22Rv1 (cell line): ENCODE data around the gene AKNA.

Source experiments
- ZFX ChIP-seq: fragments of 450-650 bp; IDR thresholded peaks from 2 replicates; pipeline ENCODE4 v1.6.1; 2017; ENCODE audit warnings: antibody characterized with exemption, borderline replicate concordance
- TF ChIP-seq, protein P1 (sequence below): fragments of 450-650 bp; IDR thresholded peaks from 2 replicates; pipeline ENCODE4 v1.5.1; 2017; ENCODE audit warnings: mild to moderate bottlenecking

DNA sequence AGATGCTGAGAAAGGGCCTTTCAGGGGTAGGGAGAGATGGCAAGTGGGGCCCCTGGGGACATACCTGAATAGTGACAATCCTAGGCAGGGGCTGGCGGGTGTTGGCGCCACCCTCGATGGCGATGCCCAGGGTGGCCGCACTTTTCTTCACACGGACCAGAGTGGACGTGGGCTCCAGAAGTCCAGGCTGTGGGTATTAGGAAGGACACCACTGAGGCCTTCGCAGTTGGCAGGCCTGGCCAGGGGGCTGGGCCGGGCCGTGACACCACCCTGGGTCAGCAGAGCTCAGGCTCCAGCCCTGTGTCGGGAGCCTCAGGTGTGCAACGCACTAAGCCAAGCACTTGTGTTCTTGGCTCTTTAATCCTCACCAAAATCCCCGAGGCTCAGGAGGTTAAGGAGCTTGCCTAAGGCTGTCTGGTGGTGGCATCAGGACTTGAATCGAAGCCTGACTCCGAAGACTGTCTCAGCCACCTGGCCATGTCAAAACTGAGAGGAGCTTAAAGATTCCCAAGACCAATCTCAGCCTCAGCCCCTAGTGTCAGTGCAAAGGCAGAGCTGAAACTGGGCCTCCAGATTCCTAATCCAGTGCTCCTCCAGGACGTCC is 15.5 kb upstream of the AKNA start:
- TF ChIP-seq, protein P1, sequence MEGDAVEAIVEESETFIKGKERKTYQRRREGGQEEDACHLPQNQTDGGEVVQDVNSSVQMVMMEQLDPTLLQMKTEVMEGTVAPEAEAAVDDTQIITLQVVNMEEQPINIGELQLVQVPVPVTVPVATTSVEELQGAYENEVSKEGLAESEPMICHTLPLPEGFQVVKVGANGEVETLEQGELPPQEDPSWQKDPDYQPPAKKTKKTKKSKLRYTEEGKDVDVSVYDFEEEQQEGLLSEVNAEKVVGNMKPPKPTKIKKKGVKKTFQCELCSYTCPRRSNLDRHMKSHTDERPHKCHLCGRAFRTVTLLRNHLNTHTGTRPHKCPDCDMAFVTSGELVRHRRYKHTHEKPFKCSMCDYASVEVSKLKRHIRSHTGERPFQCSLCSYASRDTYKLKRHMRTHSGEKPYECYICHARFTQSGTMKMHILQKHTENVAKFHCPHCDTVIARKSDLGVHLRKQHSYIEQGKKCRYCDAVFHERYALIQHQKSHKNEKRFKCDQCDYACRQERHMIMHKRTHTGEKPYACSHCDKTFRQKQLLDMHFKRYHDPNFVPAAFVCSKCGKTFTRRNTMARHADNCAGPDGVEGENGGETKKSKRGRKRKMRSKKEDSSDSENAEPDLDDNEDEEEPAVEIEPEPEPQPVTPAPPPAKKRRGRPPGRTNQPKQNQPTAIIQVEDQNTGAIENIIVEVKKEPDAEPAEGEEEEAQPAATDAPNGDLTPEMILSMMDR: no peak
- TF ChIP-seq ZFX: no peak
